T-helper 2 cell treated with Interferon-gamma antibody and Interleukin-4, amounts not matched to agents 5 μg/mL and 100 μg/mL, for 36 hours (primary cell): ENCODE results near the gene LPAR5.
A peak's percentile ranks its signal among the peaks of the same experiment; 100 is the strongest.

Source experiments
- DNase-seq: peaks from one replicate; pipeline ENCODE4 v3.0.0; 2021; ENCODE audit warnings: low spot score
- H3K27ac Mint-ChIP-seq: one replicate; pipeline ENCODE4 v1.8.0; 2021; ENCODE audit warnings: mild to moderate bottlenecking, mixed read lengths
- H3K27me3 Mint-ChIP-seq: one replicate; pipeline ENCODE4 v1.8.0; 2021; ENCODE audit warnings: low read depth, mixed read lengths
- H3K36me3 Mint-ChIP-seq: one replicate; pipeline ENCODE4 v1.8.0; 2021; ENCODE audit warnings: low read depth, mixed read lengths
- H3K4me1 Mint-ChIP-seq: one replicate; pipeline ENCODE4 v1.8.0; 2021; ENCODE audit warnings: low read depth, mixed read lengths
- H3K4me3 Mint-ChIP-seq: one replicate; pipeline ENCODE4 v1.8.0; 2022; ENCODE audit warnings: mild to moderate bottlenecking, moderate library complexity, mixed read lengths
- H3K9me3 Mint-ChIP-seq: one replicate; pipeline ENCODE4 v1.8.0; 2021; ENCODE audit warnings: mixed read lengths

LPAR5 gene

GRCh38 chr12:6573001-6573400 is 62.8 kb downstream of the LPAR5 start:
- H3K27ac Mint-ChIP-seq, result no peak overlapping the region
- DNase-seq, result no peak
- peaks cover 69% of the 10 kb centered on the region for H3K36me3 Mint-ChIP-seq
- no peaks in the 10 kb centered on the region for H3K27me3 Mint-ChIP-seq
- H3K9me3 Mint-ChIP-seq, result no peaks in the 10 kb centered on the region
- peaks cover 23% of the 10 kb centered on the region for H3K4me1 Mint-ChIP-seq
- H3K4me3 Mint-ChIP-seq, result no peak overlapping the region

GRCh38 chr12:6570264-6570887 is 65.4 kb downstream of the LPAR5 start:
- DNase-seq, result peak; percentile 35
- Mint-ChIP-seq H3K4me1 (peaks cover 23% of the 10 kb centered on the region), H3K36me3 (peaks cover 67% of the 10 kb centered on the region), H3K27me3 (no peaks in the 10 kb centered on the region), H3K27ac (peak overlapping the region; percentile 59), H3K4me3 (peak overlapping the region; percentile 64), H3K9me3 (no peaks in the 10 kb centered on the region)

GRCh38 chr12:6569786-6570185 is 66.0 kb downstream of the LPAR5 start:
- Mint-ChIP-seq H3K27ac (peak overlapping the region; percentile 16), H3K36me3 (peaks cover 64% of the 10 kb centered on the region)

GRCh38 chr12:6569312-6569711 is 66.4 kb downstream of the LPAR5 start:
- Mint-ChIP-seq H3K4me3 (peak overlapping the region; percentile 64), H3K27ac (no peak overlapping the region), H3K27me3 (no peaks in the 10 kb centered on the region), H3K4me1 (peaks cover 19% of the 10 kb centered on the region), H3K9me3 (no peaks in the 10 kb centered on the region), H3K36me3 (peaks cover 64% of the 10 kb centered on the region)
- DNase-seq, result no peak

More at GRCh38 chr12:6569786-6570185, 66.0 kb downstream of the LPAR5 start:
- no peak for DNase-seq
- Mint-ChIP-seq H3K9me3 (no peaks in the 10 kb centered on the region), H3K4me3 (peak overlapping the region; percentile 64), H3K27me3 (no peaks in the 10 kb centered on the region), H3K4me1 (peaks cover 19% of the 10 kb centered on the region)
